IMR-90 (cell line): Measurements from ENCODE around the gene PLBD2. TPM values are rescaled to one million over a fixed set of nuclear protein-coding genes. Genes with fewer than 3 reads are reported as not detected.

ENCODE experiments used
- ATAC-seq: fragments of 200-7000 bp; cut with Tn5 transposase; 2 replicates; pipeline ENCODE4 v1.9.1; 2020; ENCODE audit warnings: low read depth, mild to moderate bottlenecking, moderate library complexity
- BruUV-seq: library from RNA; stranded (reverse); fragments of 400-500 nt; replicated peaks from 2 replicates; lab custom pipeline; 2021; lab: Mats Ljungman, UMichigan
- CTCF ChIA-PET: fragments of 300-600 bp; formaldehyde crosslinking; extraction: SDS; loops from one replicate; lab custom pipeline; 2021; ENCODE audit warnings: antibody characterized with exemption; lab: Yijun Ruan, JAX
- POLR2A ChIA-PET: fragments of 300-600 bp; sonication (Branson Sonifier 250); formaldehyde crosslinking; loops from one replicate; lab custom pipeline; 2022; ENCODE audit warnings: antibody characterized with exemption; ENCODE audit not compliant: unreplicated experiment; lab: Charles Lee
- DNase-seq: peaks from one replicate; pipeline ENCODE4 v3.0.0; 2013
- H2AFZ ChIP-seq: replicated peaks from 2 replicates; pipeline ENCODE3; 2013; ENCODE audit warnings: low read length, mild to moderate bottlenecking; ENCODE audit not compliant: poor library complexity
- H2AK5ac ChIP-seq: 2 replicates; pipeline ENCODE4 v1.6.1; 2013; ENCODE audit warnings: low read depth, low read length, inconsistent platforms
- H2AK9ac ChIP-seq: replicated peaks from 2 replicates; pipeline ENCODE3; 2013; ENCODE audit warnings: mild to moderate bottlenecking, low read depth, low read length, moderate library complexity; ENCODE audit not compliant: poor library complexity
- H2BK120ac ChIP-seq: 2 replicates; pipeline ENCODE4 v1.6.1; 2013; ENCODE audit warnings: low read depth, low read length, inconsistent platforms
- H2BK15ac ChIP-seq: 3 replicates; pipeline ENCODE4 v1.6.1; 2013; ENCODE audit warnings: low read depth, low read length, inconsistent platforms
- H2BK20ac ChIP-seq: 2 replicates; pipeline ENCODE4 v1.6.1; 2013; ENCODE audit warnings: low read depth, mild to moderate bottlenecking, inconsistent platforms, low read length, moderate library complexity
- H2BK5ac ChIP-seq: 2 replicates; pipeline ENCODE4 v1.6.1; 2013; ENCODE audit warnings: mild to moderate bottlenecking, low read depth, low read length, inconsistent platforms; ENCODE audit not compliant: poor library complexity, severe bottlenecking
- H3K14ac ChIP-seq: replicated peaks from 2 replicates; pipeline ENCODE4 v1.6.1; 2013; ENCODE audit warnings: low read depth, low read length, inconsistent platforms
- H3K18ac ChIP-seq: 2 replicates; pipeline ENCODE4 v1.6.1; 2013; ENCODE audit warnings: low read depth, low read length, control low read depth
- H3K23ac ChIP-seq: 2 replicates; pipeline ENCODE4 v1.6.1; 2013; ENCODE audit warnings: low read depth, low read length, inconsistent platforms
- H3K27ac ChIP-seq: 2 replicates; pipeline ENCODE4 v1.5.1; 2013; ENCODE audit warnings: mild to moderate bottlenecking, control low read depth, low read length; ENCODE audit not compliant: insufficient read depth
- H3K27me3 ChIP-seq: 2 replicates; pipeline ENCODE4 v1.6.1; 2013; ENCODE audit warnings: low read length; ENCODE audit not compliant: control insufficient read depth, insufficient read depth
- H3K36me3 ChIP-seq: 2 replicates; pipeline ENCODE4 v1.6.1; 2013; ENCODE audit warnings: low read length, mixed read lengths; ENCODE audit not compliant: control insufficient read depth, insufficient read depth
- H3K4ac ChIP-seq: 2 replicates; pipeline ENCODE4 v1.6.1; 2013; ENCODE audit warnings: low read depth, low read length, inconsistent platforms
- H3K4me1 ChIP-seq: 2 replicates; pipeline ENCODE4 v1.6.1; 2013; ENCODE audit warnings: low read length, mixed read lengths; ENCODE audit not compliant: control insufficient read depth, insufficient read depth
- H3K4me2 ChIP-seq: 2 replicates; pipeline ENCODE4 v1.6.1; 2013; ENCODE audit warnings: low read depth, mild to moderate bottlenecking, control low read depth, low read length, moderate library complexity
- H3K4me3 ChIP-seq: 2 replicates; pipeline ENCODE4 v1.5.1; 2013; ENCODE audit warnings: low read depth, mild to moderate bottlenecking, control low read depth, low read length, moderate library complexity; ENCODE audit not compliant: insufficient read depth
- H3K56ac ChIP-seq: 2 replicates; pipeline ENCODE4 v1.6.1; 2013; ENCODE audit warnings: low read length, inconsistent platforms; ENCODE audit not compliant: insufficient read depth; ENCODE audit errors: extremely low read depth
- H3K79me1 ChIP-seq, 2 experiments: 2 replicates each; pipeline ENCODE4 v1.6.1; 2013; ENCODE audit warnings: low read length in 2 of 2, inconsistent platforms in 1 of 2, low read depth in 1 of 2
- H3K9ac ChIP-seq: 2 replicates; pipeline ENCODE4 v1.6.1; 2013; ENCODE audit warnings: low read depth, low read length, control low read depth
- H3K9me1 ChIP-seq: 2 replicates; pipeline ENCODE4 v1.6.1; 2013; ENCODE audit warnings: low read length, inconsistent platforms; ENCODE audit not compliant: insufficient read depth
- H3K9me3 ChIP-seq: 2 replicates; pipeline ENCODE4 v1.6.1; 2013; ENCODE audit warnings: low read length; ENCODE audit not compliant: control insufficient read depth, insufficient read depth
- H4K20me1 ChIP-seq: 2 replicates; pipeline ENCODE4 v1.6.1; 2013; ENCODE audit warnings: low read length, inconsistent platforms; ENCODE audit not compliant: insufficient read depth
- H4K5ac ChIP-seq: 2 replicates; pipeline ENCODE4 v1.6.1; 2013; ENCODE audit warnings: mild to moderate bottlenecking, low read depth, low read length, control low read depth
- H4K8ac ChIP-seq, 2 experiments: 2 replicates each; pipeline ENCODE4 v1.6.1; 2013; ENCODE audit warnings: low read depth in 2 of 2, low read length in 2 of 2, control low read depth in 1 of 2, inconsistent platforms in 1 of 2
- H4K91ac ChIP-seq: 2 replicates; pipeline ENCODE4 v1.6.1; 2013; ENCODE audit warnings: low read depth, low read length, inconsistent platforms; ENCODE audit not compliant: insufficient read depth
- CEBPB ChIP-seq: IDR thresholded peaks from 2 replicates; pipeline ENCODE4 v1.6.1; 2012; ENCODE audit warnings: low read depth, low read length, improper control_type of control experiment
- CHD1 ChIP-seq: IDR thresholded peaks from 2 replicates; pipeline ENCODE4 v1.6.1; 2012; ENCODE audit warnings: low read depth, low read length, improper control_type of control experiment
- ELK1 ChIP-seq: fragments of 150-350 bp; IDR thresholded peaks from 2 replicates; pipeline ENCODE4 v1.6.1; 2016; ENCODE audit warnings: low read depth, mild to moderate bottlenecking, low read length, moderate library complexity, borderline replicate concordance
- MAFK ChIP-seq: IDR thresholded peaks from 2 replicates; pipeline ENCODE4 v1.6.1; 2012; ENCODE audit warnings: low read depth, low read length, improper control_type of control experiment
- MXI1 ChIP-seq: IDR thresholded peaks from 2 replicates; pipeline ENCODE4 v1.6.1; 2012; ENCODE audit warnings: low read depth, mild to moderate bottlenecking, low read length, moderate library complexity, borderline replicate concordance
- POLR2A ChIP-seq: IDR thresholded peaks from 2 replicates; pipeline ENCODE4 v1.6.1; 2012; ENCODE audit warnings: mild to moderate bottlenecking, low read depth, low read length
- RCOR1 ChIP-seq: IDR thresholded peaks from 2 replicates; pipeline ENCODE4 v1.6.1; 2012; ENCODE audit warnings: mild to moderate bottlenecking, low read length, improper control_type of control experiment; ENCODE audit not compliant: insufficient replicate concordance
- RFX5 ChIP-seq: IDR thresholded peaks from 2 replicates; pipeline ENCODE4 v1.8.0; 2012; ENCODE audit warnings: low read depth, mild to moderate bottlenecking, low read length, moderate library complexity
- SMC3 ChIP-seq: fragments of 150-350 bp; IDR thresholded peaks from 2 replicates; pipeline ENCODE4 v1.6.1; 2016; ENCODE audit warnings: low read depth, mild to moderate bottlenecking, antibody characterized with exemption, low read length, moderate library complexity
- WGBS, 2 experiments: methylation state at CpG; one replicate each; pipeline versions ENCODE4 v1.1.5 to v1.1.7; 2013; ENCODE audit warnings: missing lambda C conversion rate in 2 of 2; ENCODE audit not compliant: insufficient read length in 1 of 2; ENCODE audit errors: extremely low coverage in 2 of 2; 5-methylcytosine and 5-hydroxymethylcytosine counted together
- dilution Hi-C: fragments of 300-500 bp; cut with HindIII; formaldehyde crosslinking; loops from one replicate; pipeline ENCODE4 v1.14.3; 2018; ENCODE audit warnings: low sequenced_read_pairs; ENCODE audit not compliant: unreplicated experiment
- in situ Hi-C: fragments of 300-500 bp; cut with MboI; formaldehyde crosslinking; loops from 3 replicates; pipeline ENCODE4 v1.14.3; 2019; ENCODE audit warnings: low sequenced_read_pairs, inconsistent platforms, mixed read lengths
- intact Hi-C: fragments of 100-400 bp; cut with micrococcal nuclease; formaldehyde crosslinking; loops from 2 replicates; pipeline ENCODE4 v1.10.0; 2022
- polyA plus RNA-seq, 3 experiments: library from polyadenylated mRNA; depleted of rRNA; stranded (reverse); fragments of >200 nt; gene quantifications; 2 replicates each; pipeline ENCODE4 v1.2.3, GENCODE V29; 2012; ENCODE audit warnings: low replicate concordance in 1 of 3
- total RNA-seq: library from RNA; depleted of rRNA; stranded (reverse); fragments of >200 nt; gene quantifications from 2 replicates; pipeline ENCODE4 v1.2.3, GENCODE V29; 2012

Gene PLBD2
- total and polyA plus RNA-seq, 2 of the 4 experiments (the other 2 are of a cell fraction), result 7.3 to 44.5 TPM

DNA sequence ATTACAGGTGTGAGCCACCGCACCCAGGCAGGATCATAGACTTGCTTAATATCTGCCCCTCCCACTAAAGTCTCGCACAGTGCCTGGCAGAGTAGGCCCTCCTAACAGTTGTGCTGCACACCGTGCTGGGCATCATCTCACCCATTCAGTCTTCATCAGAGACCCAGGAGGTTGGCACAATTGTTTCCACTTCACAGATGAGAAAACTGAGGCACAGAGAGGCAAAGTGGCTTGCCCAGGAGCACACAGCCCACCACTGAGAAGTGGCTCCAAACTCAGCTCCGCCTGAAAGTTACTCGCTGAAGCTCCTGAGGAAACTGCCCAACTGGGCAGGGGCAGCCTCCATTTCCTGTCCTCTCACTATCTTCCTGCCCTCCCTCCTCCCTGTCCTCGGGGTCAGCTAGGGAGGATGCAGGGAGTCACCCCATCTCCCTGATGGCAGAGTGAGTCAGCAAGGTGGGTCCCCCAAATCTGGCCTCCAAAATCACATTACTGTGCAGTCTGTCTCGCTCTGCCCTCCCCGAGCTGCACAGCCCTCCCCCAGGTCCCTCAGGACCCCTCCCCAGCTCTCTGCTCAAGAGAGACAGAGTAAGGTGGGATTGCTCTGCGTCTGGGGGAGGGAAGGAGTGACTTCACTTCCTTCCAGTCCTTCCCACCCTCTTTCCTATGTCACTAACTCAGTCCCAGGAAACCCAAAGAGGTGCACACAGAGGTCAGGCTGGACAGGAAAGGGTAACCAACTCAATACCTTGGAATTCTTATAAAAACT lies 29.2 kb upstream of the PLBD2 start (continued):
- no peak for TF ChIP-seq ELK1

DNA sequence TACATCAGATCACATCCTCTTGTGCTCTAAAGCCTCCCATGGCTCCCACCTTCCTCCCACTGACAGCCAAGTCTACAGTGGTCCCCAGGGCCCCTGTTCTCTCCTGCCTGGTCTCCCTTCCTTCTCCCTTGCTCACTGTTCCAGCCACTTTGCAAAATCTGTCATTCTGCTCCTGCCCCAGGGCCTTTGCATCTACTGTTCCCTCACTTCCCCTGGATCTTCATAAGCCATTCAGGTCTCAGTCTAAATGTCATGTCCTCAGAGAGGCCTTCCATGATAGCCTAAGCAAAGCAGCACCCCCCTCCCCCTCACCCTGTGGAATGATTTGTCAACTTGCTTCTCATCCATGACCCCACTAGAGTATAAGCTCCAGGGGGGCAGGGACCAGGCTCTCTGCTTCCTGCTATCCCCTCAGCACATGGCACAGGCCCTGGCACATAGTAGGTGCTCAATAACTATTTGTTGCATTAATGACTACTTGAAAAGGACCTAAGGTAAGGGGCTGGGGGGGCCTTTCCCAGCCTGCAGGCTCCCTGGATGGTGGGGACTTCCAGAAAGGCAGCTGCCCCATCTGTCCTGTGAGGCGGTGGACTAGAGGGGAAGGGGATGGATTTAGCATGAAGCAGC lies 28.5 kb upstream of the PLBD2 start:
- Histone ChIP-seq H3K23ac (no peak overlapping the region), H2AK5ac (0 out of 2 replicates have a peak overlapping the region, but pooled peaks have one; percentile 5), H4K5ac (no peak overlapping the region), H3K4me1 (peaks cover 2% of the 10 kb centered on the region; the same call in 1 of the 2 replicates), H2AK9ac (peak overlapping the region; percentile 38), H4K91ac (no peak overlapping the region), H3K18ac (no peak overlapping the region), H3K4ac (no peak overlapping the region), H3K36me3 (peaks cover 10% of the 10 kb centered on the region; the same call in 1 of the 2 replicates), H3K27me3 (no peaks in the 10 kb centered on the region), H3K27ac (no peak overlapping the region), H3K9me3 (no peaks in the 10 kb centered on the region), H2BK20ac (no peak overlapping the region), H2AFZ (no peak overlapping the region), H3K79me1 (peaks cover 7 to 19% of the 10 kb centered on the region in 2 experiments), H4K20me1 (no peaks in the 10 kb centered on the region), H3K56ac (no peak overlapping the region), H3K9ac (no peak overlapping the region), H3K14ac (no peak overlapping the region), H3K9me1 (0 out of 2 replicates have a peak, but pooled peaks cover 3% of the 10 kb centered on the region), H4K8ac (no peak overlapping the region), H2BK5ac (no peak overlapping the region), H3K4me2 (no peak overlapping the region), H2BK120ac (no peak overlapping the region), H3K4me3 (no peak overlapping the region), H2BK15ac (no peak overlapping the region)
- BruUV-seq, result no TSS peak
- DNase-seq (no peak), ATAC-seq (no peak)
- in situ Hi-C loops, result no loop called here
- WGBS, 2 experiments, result no CpG with 5 or more reads among the region's 1 CpG
- ChIA-PET POLR2A (no interaction called here), CTCF (no interaction called here)
- intact Hi-C loops, result no loop called here
- dilution Hi-C loops, result no loop called here
- TF ChIP-seq POLR2A (no peak), MAFK (no peak), RCOR1 (no peak), CEBPB (no peak), RFX5 (no peak), MXI1 (no peak), CHD1 (no peak), SMC3 (no peak)
